IPS-15b (cell line): Measurements from ENCODE around the gene LYAR.
"Not testable (repeated sequence)": the region's sequence is repeated elsewhere in the genome, so short reads cannot be mapped to it uniquely, and the experiment has no call there.

Experiments
- H3K27me3 ChIP-seq: one replicate; pipeline ENCODE4 v1.6.1; 2013; ENCODE audit warnings: low read length; ENCODE audit not compliant: control insufficient read depth, insufficient read depth
- H3K36me3 ChIP-seq: one replicate; pipeline ENCODE4 v1.6.1; 2013; ENCODE audit warnings: low read length; ENCODE audit not compliant: control insufficient read depth, insufficient read depth
- H3K4me1 ChIP-seq: one replicate; pipeline ENCODE4 v1.6.1; 2013; ENCODE audit warnings: mild to moderate bottlenecking, low read length; ENCODE audit not compliant: control insufficient read depth, insufficient read depth
- H3K4me3 ChIP-seq: one replicate; pipeline ENCODE4 v1.5.1; 2013; ENCODE audit warnings: low read depth, low read length
- H3K9ac ChIP-seq: one replicate; pipeline ENCODE4 v1.6.1; 2013; ENCODE audit warnings: low read depth, mild to moderate bottlenecking, low read length
- H3K9me3 ChIP-seq: one replicate; pipeline ENCODE4 v1.6.1; 2013; ENCODE audit warnings: mild to moderate bottlenecking, low read length; ENCODE audit not compliant: control insufficient read depth, insufficient read depth

Gene LYAR

GRCh38 chr4:4277531-4277930 is 12.4 kb downstream of the LYAR start:
- H3K36me3 ChIP-seq = peaks cover 42% of the 10 kb centered on the region
- no peak overlapping the region for H3K4me3 ChIP-seq
- H3K9me3 ChIP-seq = no peaks in the 10 kb centered on the region
- no peaks in the 10 kb centered on the region for H3K4me1 ChIP-seq
- H3K9ac ChIP-seq = no peak overlapping the region
- H3K27me3 ChIP-seq = no peaks in the 10 kb centered on the region

GRCh38 chr4:4274226-4274625 is 15.7 kb downstream of the LYAR start:
- no peaks in the 10 kb centered on the region for H3K9me3 ChIP-seq
- H3K27me3 ChIP-seq = no peaks in the 10 kb centered on the region
- no peak overlapping the region for H3K9ac ChIP-seq
- H3K4me3 ChIP-seq = no peak overlapping the region
- H3K4me1 ChIP-seq = no peaks in the 10 kb centered on the region
- H3K36me3 ChIP-seq = peaks cover 29% of the 10 kb centered on the region

- no peak overlapping the region for H3K4me3 ChIP-seq
- no peaks in the 10 kb centered on the region for H3K4me1 ChIP-seq
- no peaks in the 10 kb centered on the region for H3K27me3 ChIP-seq
- H3K36me3 ChIP-seq = peaks cover 18% of the 10 kb centered on the region
- H3K9ac ChIP-seq = no peak overlapping the region
- H3K9me3 ChIP-seq = no peaks in the 10 kb centered on the region
These were observed 18.0 kb downstream of the LYAR start for GRCh38 chr4:4271912-4272311.

GRCh38 chr4:4270529-4270928 is 19.4 kb downstream of the LYAR start:
- Histone ChIP-seq H3K36me3 (peaks cover 14% of the 10 kb centered on the region), H3K27me3 (no peaks in the 10 kb centered on the region)

GRCh38 chr4:4269856-4270255 is 20.1 kb downstream of the LYAR start:
- Histone ChIP-seq H3K4me3 (no peak overlapping the region), H3K36me3 (peaks cover 14% of the 10 kb centered on the region), H3K9me3 (no peaks in the 10 kb centered on the region), H3K27me3 (no peaks in the 10 kb centered on the region), H3K9ac (no peak overlapping the region), H3K4me1 (no peaks in the 10 kb centered on the region)

More at GRCh38 chr4:4270529-4270928, 19.4 kb downstream of the LYAR start:
- H3K9me3 ChIP-seq = no peaks in the 10 kb centered on the region
- no peaks in the 10 kb centered on the region for H3K4me1 ChIP-seq
- no peak overlapping the region for H3K9ac ChIP-seq
- no peak overlapping the region for H3K4me3 ChIP-seq

- no peaks in the 10 kb centered on the region for H3K27me3 ChIP-seq
- H3K36me3 ChIP-seq = peaks cover 14% of the 10 kb centered on the region
- H3K9me3 ChIP-seq = no peaks in the 10 kb centered on the region
- no peak overlapping the region for H3K4me3 ChIP-seq
- no peaks in the 10 kb centered on the region for H3K4me1 ChIP-seq
- no peak overlapping the region for H3K9ac ChIP-seq
These were observed 20.6 kb downstream of the LYAR start for GRCh38 chr4:4269331-4269731.

- H3K9me3 ChIP-seq = no peaks in the 10 kb centered on the region
- H3K4me3 ChIP-seq = no peak overlapping the region
- no peaks in the 10 kb centered on the region for H3K4me1 ChIP-seq
- peaks cover 14% of the 10 kb centered on the region for H3K36me3 ChIP-seq
- H3K9ac ChIP-seq = no peak overlapping the region
- no peaks in the 10 kb centered on the region for H3K27me3 ChIP-seq
These were observed 21.2 kb downstream of the LYAR start for GRCh38 chr4:4268776-4269175.

- H3K4me1 ChIP-seq = no peaks in the 10 kb centered on the region
- peaks cover 11% of the 10 kb centered on the region for H3K36me3 ChIP-seq
These were observed 22.0 kb downstream of the LYAR start for GRCh38 chr4:4267981-4268380.

GRCh38 chr4:4260185-4260751 is 29.7 kb downstream of the LYAR start:
- Histone ChIP-seq H3K9me3 (no peaks in the 10 kb centered on the region), H3K4me3 (no peak overlapping the region), H3K27me3 (no peaks in the 10 kb centered on the region), H3K4me1 (peaks cover 7% of the 10 kb centered on the region), H3K9ac (no peak overlapping the region), H3K36me3 (no peaks in the 10 kb centered on the region)

More at GRCh38 chr4:4267981-4268380, 22.0 kb downstream of the LYAR start:
- Histone ChIP-seq H3K27me3 (no peaks in the 10 kb centered on the region), H3K4me3 (no peak overlapping the region), H3K9me3 (no peaks in the 10 kb centered on the region), H3K9ac (no peak overlapping the region)

- Histone ChIP-seq H3K27me3 (no peaks in the 10 kb centered on the region), H3K9me3 (no peaks in the 10 kb centered on the region), H3K4me3 (no peak overlapping the region), H3K9ac (no peak overlapping the region), H3K36me3 (no peaks in the 10 kb centered on the region), H3K4me1 (peaks cover 7% of the 10 kb centered on the region)
These were observed 30.4 kb downstream of the LYAR start for GRCh38 chr4:4259484-4260100.

- H3K4me1 ChIP-seq, H3K27me3 ChIP-seq, H3K9ac ChIP-seq, H3K4me3 ChIP-seq, H3K9me3 ChIP-seq, H3K36me3 ChIP-seq: not testable (repeated sequence)
These were observed 32.2 kb downstream of the LYAR start for GRCh38 chr4:4257705-4258104.

GRCh38 chr4:4256799-4257198 is 33.2 kb downstream of the LYAR start:
- Histone ChIP-seq H3K9ac (no peak overlapping the region), H3K27me3 (no peaks in the 10 kb centered on the region), H3K36me3 (no peaks in the 10 kb centered on the region), H3K4me1 (peaks cover 7% of the 10 kb centered on the region), H3K4me3 (no peak overlapping the region), H3K9me3 (no peaks in the 10 kb centered on the region)
